HL-60 (cell line): ENCODE results near the gene PCDHA13.

Experiments
- DNase-seq, 2 experiments: peaks; one replicate each; pipeline ENCODE4 v3.0.0-alpha.2; 2010 to 2020; ENCODE audit warnings: low read depth in 1 of 2, low spot score in 1 of 2
- H3K27ac ChIP-seq: fragments of 250-450 bp; sonication (Bioruptor Pico); replicated peaks from 2 replicates; pipeline ENCODE4 v1.5.1; 2020; ENCODE audit warnings: mild to moderate bottlenecking, moderate library complexity
- H3K27me3 ChIP-seq: fragments of 250-450 bp; sonication (Bioruptor Pico); 2 replicates; pipeline ENCODE4 v1.5.1; 2021; ENCODE audit warnings: mild to moderate bottlenecking, moderate library complexity; ENCODE audit not compliant: insufficient read depth, poor library complexity, severe bottlenecking
- H3K4me3 ChIP-seq: replicated peaks from 2 replicates; pipeline ENCODE4 v1.5.1; 2011; ENCODE audit warnings: mild to moderate bottlenecking, control low read depth, low read length; ENCODE audit not compliant: insufficient read depth
- GABPA ChIP-seq: IDR thresholded peaks from 2 replicates; pipeline ENCODE4 v1.6.1; 2012; ENCODE audit warnings: low read depth
- POLR2AphosphoS5 ChIP-seq: IDR thresholded peaks from 2 replicates; pipeline ENCODE4 v1.6.1; 2012; ENCODE audit warnings: low read depth
- SPI1 ChIP-seq: IDR thresholded peaks from 2 replicates; pipeline ENCODE4 v1.6.1; 2012; ENCODE audit warnings: low read depth, mild to moderate bottlenecking, borderline replicate concordance
- TF ChIP-seq, protein P1 (sequence below): IDR thresholded peaks from 2 replicates; pipeline ENCODE4 v1.6.1; 2012; ENCODE audit warnings: low read depth; ENCODE audit not compliant: insufficient replicate concordance
- TF ChIP-seq, protein P2 (sequence below): IDR thresholded peaks from one replicate; pipeline ENCODE4 v1.5.1; 2011; ENCODE audit warnings: low read length, control low read depth, inconsistent platforms; ENCODE audit not compliant: insufficient read depth

PCDHA13 gene

DNA sequence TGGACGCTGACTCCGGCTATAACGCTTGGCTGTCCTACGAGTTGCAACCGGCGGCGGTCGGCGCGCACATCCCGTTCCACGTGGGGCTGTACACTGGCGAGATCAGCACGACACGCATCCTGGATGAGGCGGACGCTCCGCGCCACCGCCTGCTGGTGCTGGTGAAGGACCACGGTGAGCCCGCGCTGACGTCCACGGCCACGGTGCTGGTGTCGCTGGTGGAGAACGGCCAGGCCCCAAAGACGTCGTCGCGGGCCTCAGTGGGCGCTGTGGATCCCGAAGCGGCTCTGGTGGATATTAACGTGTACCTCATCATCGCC lies 4.7 kb upstream of the PCDHA13 start:
- DNase-seq: no peak
- TF ChIP-seq, protein P1, sequence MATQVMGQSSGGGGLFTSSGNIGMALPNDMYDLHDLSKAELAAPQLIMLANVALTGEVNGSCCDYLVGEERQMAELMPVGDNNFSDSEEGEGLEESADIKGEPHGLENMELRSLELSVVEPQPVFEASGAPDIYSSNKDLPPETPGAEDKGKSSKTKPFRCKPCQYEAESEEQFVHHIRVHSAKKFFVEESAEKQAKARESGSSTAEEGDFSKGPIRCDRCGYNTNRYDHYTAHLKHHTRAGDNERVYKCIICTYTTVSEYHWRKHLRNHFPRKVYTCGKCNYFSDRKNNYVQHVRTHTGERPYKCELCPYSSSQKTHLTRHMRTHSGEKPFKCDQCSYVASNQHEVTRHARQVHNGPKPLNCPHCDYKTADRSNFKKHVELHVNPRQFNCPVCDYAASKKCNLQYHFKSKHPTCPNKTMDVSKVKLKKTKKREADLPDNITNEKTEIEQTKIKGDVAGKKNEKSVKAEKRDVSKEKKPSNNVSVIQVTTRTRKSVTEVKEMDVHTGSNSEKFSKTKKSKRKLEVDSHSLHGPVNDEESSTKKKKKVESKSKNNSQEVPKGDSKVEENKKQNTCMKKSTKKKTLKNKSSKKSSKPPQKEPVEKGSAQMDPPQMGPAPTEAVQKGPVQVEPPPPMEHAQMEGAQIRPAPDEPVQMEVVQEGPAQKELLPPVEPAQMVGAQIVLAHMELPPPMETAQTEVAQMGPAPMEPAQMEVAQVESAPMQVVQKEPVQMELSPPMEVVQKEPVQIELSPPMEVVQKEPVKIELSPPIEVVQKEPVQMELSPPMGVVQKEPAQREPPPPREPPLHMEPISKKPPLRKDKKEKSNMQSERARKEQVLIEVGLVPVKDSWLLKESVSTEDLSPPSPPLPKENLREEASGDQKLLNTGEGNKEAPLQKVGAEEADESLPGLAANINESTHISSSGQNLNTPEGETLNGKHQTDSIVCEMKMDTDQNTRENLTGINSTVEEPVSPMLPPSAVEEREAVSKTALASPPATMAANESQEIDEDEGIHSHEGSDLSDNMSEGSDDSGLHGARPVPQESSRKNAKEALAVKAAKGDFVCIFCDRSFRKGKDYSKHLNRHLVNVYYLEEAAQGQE: no peak
- TF ChIP-seq POLR2AphosphoS5: no peak
- no peak for TF ChIP-seq GABPA
- TF ChIP-seq, protein P2, sequence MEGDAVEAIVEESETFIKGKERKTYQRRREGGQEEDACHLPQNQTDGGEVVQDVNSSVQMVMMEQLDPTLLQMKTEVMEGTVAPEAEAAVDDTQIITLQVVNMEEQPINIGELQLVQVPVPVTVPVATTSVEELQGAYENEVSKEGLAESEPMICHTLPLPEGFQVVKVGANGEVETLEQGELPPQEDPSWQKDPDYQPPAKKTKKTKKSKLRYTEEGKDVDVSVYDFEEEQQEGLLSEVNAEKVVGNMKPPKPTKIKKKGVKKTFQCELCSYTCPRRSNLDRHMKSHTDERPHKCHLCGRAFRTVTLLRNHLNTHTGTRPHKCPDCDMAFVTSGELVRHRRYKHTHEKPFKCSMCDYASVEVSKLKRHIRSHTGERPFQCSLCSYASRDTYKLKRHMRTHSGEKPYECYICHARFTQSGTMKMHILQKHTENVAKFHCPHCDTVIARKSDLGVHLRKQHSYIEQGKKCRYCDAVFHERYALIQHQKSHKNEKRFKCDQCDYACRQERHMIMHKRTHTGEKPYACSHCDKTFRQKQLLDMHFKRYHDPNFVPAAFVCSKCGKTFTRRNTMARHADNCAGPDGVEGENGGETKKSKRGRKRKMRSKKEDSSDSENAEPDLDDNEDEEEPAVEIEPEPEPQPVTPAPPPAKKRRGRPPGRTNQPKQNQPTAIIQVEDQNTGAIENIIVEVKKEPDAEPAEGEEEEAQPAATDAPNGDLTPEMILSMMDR: no peak
- TF ChIP-seq SPI1: no peak
- H3K27ac ChIP-seq: no peak overlapping the region
- no peaks in the 10 kb centered on the region for H3K27me3 ChIP-seq
- no peak overlapping the region for H3K4me3 ChIP-seq

DNA sequence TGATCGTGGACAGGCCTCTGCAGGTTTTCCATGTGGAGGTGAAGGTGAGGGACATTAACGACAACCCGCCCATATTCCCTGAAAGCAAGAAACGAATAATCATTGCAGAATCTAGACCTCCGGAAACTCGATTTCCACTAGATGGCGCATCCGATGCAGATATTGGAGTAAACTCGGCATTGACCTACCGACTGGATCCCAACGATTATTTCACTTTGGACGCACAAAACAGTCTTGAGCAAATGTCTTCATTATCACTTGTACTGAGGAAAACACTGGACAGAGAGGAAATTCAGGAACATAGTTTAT lies 621 bp downstream of the PCDHA13 start:
- DNase-seq: no peak
- Histone ChIP-seq H3K4me3 (no peak overlapping the region), H3K27me3 (no peaks in the 10 kb centered on the region), H3K27ac (no peak overlapping the region)
- TF ChIP-seq GABPA: no peak
- no peak for TF ChIP-seq POLR2AphosphoS5
- TF ChIP-seq SPI1: no peak
- TF ChIP-seq, protein P1: no peak

DNA sequence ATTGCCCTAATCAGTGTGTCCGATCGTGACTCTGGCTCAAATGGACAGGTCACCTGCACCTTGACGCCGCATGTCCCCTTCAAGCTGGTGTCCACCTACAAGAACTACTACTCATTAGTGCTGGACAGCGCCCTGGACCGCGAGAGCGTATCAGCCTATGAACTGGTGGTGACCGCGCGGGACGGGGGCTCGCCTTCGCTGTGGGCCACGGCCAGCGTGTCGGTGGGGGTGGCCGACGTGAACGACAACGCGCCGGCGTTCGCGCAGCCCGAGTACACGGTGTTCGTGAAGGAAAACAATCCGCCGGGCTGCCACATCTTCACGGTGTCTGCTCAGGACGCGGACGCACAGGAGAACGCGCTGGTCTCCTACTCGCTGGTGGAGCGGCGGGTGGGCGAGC lies 1.4 kb downstream of the PCDHA13 start:
- no peak for TF ChIP-seq GABPA
- TF ChIP-seq POLR2AphosphoS5: no peak
- TF ChIP-seq, protein P1: no peak
- no peak for TF ChIP-seq SPI1
- TF ChIP-seq, protein P2: no peak
- DNase-seq: no peak
- Histone ChIP-seq H3K27me3 (no peaks in the 10 kb centered on the region), H3K4me3 (no peak overlapping the region), H3K27ac (no peak overlapping the region)
